KG1 (cell line): ENCODE data around the gene NR2F1-AS1.
"Not testable (repeated sequence)": the region's sequence is repeated elsewhere in the genome, so short reads cannot be mapped to it uniquely, and the experiment has no call there.

Source experiments
- DNase-seq: peaks from one replicate; lab custom pipeline; 2025; lab: John Stamatoyannopoulos, UW

NR2F1-AS1 gene

DNA sequence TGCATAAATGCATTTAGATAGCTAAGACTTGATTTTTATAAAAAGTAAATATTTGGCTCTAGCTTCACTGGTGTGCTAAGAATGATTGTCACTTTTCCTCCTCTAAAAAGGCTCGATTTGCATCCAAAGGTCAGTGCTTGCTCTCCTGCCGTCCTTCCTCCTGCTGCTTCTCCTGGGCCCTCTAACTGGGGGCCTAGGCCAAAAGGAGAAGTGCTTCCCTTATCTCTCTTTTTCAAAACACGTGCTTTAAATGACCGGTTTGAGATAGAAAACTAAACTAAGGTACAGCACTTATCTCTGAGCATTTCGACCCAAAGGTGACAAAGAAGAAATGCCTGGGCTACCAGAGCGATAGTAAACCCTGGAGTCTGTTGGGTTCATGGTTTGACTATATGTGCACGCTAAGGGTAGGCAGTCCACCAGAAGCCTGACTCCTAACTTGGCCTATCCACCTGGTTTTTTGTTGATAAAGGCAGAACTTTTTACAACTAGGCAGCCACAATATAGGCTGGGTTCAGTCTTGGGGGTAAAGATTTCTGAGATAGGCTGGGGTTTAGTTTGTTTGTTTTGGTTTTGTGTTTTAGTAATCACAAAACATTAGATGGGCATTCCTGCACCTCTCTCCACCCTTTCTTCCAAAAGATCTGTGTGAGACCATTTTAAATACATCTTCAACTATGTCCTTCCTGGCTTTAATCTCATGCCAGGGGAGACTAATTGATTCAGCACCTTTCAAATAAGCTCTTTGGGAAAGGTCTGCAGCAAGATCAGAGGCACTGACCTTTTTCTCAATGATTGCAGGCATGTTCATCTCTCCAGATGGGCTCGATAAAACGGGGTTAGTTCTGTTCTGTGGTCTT is 3.8 kb downstream of the NR2F1-AS1 start:
- DNase-seq, result no peak

DNA sequence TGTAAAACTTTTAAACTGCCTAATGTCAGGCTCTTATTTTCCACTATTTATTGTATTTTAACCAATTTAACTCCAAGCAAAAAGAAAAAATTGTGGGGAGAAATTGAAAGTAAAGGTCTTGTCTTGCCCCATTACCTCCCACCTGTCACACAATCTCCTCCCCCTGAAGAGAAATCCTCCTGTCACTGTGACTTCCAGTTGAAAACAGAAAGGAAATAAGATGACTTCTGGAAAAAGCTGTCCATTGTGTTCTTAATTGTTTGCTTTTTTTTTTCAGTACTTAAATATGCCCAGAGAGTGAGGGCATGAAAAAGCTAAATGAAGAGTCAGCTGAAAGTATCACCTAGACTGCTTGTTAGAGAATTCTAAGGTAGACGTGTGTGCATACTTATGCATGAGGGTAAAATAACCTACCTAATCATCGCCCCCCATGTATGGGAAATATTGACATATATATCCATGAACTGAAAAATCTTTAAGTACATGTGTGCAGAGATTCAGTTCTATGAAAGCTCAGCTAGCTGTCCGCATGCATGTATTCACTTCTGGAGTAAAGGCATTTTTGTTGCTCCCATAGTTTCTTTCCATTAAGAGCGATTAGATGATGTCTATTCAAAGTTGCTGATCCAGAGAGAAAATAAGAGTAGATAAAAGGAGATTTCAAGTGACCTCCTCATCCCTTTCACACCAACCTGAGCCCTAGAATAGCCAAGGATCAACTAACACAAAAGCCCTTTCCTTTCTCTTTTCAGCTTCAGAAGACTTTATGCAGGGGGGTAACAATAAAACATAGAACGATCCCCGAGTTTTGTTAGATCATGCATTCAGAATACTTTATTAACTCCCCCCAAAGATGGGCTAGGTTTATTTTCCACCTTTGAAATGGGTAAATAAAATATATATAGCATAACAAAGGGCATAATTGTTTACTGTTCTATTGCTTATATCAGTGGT is 5.3 kb downstream of the NR2F1-AS1 start:
- DNase-seq, result no peak

DNA sequence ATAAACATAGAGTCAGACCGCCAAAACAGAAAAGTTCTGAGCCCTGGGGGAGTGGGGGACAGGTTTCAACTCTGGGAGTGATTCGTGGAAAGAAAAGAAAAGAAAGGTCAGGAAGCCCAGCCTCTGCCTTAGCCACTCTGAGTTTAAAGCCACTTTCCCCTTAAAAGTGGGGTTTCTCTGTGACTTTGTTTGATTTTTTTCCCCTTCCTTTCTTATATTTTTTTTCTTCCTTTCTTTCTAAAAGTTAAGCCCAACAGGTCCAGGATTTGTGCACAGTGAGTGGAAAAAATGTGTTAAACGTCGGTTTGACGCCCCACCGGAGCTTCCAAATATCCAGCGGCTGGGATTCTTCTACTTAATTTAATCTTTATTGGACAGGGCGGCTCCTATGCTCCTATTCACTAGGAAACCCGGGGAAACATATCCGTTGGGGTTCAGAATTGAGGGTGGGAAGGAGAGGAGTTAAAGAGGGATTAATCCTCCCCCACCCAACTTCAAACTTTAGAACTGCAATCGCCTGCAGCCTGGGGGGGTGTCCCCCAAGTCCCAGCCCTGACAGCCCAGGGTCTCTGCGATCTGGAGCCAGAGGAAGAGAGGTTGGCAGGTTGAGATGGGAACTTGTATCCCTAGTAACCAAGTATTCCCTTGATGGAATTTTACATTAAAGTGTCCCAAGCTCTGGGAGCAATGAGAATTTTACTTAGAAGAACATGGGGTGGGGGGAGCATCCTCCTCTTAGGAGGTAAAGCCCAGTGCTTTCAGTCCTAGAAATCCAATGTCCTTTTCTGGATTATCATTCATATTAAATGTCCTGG is 6.3 kb downstream of the NR2F1-AS1 start:
- no peak for DNase-seq

DNA sequence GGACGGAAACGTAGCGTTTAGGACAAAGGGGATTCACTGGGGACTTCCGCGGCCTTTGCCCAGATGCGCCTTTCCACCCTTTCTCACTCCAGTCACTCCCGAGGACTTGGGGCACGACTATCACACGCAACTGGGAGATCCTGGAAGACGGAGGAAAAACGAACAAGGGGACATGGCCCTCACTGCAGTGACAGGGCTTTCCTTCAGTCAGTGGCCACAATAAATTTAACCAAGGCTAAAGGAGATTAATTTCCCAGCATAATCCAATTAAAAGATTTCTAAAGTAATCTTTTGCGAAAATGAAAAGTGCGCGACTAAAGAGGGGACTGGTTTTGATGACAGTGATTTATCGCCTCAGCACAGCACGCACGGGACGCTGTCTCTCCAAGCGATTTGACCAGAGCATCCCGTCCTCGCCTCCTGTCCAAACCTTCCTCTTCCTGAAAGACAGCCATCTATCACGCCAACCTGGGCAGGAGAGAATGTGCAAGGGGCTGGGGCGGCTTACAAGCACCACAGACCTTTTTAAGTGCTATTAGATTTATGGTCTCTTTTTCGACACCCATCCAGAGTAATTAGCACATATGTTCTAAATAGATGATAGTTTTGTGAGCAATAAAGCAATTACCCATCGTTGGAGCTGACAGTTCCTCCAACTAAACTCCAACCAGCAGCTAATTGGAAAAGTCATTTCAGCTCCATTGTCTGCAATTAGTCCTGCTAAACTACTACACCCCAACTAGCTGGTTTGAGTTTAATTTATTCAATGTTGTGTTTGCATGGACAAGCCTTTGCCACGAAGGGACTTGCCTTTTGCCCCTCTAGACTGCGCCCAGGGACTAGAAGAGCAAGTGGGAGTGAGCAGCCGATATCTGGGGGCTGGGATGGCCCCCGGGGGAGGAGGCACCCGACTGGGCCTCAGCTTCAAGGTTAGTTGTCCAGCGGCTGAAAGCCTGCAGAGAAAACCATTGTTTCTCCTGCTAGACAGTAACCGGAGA is 7.4 kb downstream of the NR2F1-AS1 start:
- no peak for DNase-seq

DNA sequence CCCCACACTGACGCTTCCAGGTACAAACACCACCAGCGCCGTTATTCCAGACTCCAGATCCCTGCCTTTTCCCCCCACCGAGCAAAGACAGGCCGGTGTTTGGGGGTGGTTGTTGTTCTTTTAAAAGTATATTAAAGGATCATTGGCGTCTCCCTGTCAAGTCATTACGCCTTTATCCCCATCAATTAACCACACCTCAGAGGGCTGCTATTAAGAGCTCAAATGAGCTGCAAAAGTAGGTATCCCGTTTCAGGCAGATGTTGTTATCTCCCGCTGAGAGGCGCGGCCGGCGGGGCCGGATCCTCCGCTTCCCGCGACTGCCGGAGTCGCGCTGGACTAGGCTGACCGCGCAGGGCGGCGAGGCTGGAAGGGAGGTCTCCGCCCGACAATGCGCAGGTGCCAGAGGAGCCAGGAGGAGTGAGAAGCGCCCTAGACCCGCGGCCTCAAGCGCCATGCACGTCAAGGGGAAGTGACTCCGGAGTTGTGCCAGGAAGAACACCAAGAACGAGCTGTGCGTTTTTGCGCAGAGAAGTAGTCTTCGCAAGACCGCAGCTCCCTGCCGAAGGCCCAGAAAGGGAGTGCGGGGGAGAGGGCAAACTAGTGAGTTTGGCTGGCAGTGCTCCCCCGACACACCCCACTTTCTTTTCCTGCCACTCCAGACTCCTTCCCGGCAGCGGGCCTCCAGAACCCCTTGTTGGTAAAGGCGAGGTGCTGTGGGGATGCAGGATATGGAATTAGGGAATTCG is 8.2 kb downstream of the NR2F1-AS1 start:
- no peak for DNase-seq

DNA sequence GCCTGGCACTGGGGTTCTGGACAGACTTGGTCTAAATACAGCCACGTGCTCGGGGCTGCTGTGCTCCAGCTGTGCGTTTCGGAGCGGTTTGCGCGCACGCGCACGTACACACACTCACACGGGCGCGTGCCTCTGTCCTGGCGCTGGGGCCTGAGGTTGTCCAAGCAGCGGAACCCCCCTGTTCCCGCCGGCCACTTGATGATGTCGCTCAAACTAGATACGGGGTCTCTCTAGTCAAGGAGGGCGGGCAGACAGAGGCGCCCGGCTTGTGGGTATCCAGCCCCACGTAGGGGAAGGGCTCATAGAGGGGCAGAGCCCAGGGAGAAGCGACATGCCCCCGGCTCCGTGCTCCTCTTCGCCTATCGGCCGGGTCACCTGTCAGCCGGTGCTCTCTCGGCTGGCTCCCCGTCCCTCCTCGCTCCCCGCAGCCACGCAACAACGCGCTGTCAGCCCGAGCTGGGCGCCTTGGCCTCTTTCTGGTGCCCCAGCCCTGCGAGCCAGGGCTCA is 8.9 kb downstream of the NR2F1-AS1 start:
- no peak for DNase-seq

DNA sequence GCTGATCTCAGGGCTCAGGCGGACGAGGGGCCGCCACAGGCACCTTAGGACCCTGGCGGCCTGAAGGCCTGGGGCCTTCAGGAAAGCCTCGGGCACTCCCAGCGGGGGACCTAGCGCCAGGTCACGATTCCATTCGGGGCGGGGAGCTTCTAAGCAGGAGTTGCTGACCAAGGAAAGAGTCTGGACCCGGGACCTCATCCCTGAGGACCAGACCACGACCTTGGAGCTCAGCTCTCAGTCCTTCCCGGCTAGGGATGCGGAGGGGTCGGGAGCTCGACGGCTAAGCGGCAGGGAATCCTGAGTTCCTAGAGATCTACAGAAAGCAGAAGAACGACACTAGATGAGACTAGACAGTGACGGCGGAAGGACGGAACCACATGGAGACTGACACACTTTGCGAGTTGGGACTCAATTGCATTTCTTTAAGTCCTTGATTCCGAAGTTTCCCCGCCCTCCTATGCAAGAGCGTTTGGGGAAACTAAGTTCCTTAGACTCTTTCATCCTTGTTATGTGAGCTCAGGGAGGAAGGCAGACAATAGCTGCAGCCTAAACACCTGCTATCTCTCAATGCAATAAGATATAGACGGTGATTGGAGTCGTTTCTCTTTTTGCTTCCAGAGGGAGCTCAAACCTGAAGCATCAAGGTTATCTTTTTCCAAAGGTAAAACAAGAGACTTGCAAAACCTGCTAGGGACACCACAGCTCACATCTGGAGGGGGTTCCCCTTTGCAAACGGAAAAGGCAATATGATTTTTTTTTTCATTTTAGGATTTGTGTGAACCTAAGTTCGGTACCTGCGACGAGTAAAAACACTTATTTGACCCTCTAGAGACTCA is 9.7 kb downstream of the NR2F1-AS1 start:
- no peak for DNase-seq

DNA sequence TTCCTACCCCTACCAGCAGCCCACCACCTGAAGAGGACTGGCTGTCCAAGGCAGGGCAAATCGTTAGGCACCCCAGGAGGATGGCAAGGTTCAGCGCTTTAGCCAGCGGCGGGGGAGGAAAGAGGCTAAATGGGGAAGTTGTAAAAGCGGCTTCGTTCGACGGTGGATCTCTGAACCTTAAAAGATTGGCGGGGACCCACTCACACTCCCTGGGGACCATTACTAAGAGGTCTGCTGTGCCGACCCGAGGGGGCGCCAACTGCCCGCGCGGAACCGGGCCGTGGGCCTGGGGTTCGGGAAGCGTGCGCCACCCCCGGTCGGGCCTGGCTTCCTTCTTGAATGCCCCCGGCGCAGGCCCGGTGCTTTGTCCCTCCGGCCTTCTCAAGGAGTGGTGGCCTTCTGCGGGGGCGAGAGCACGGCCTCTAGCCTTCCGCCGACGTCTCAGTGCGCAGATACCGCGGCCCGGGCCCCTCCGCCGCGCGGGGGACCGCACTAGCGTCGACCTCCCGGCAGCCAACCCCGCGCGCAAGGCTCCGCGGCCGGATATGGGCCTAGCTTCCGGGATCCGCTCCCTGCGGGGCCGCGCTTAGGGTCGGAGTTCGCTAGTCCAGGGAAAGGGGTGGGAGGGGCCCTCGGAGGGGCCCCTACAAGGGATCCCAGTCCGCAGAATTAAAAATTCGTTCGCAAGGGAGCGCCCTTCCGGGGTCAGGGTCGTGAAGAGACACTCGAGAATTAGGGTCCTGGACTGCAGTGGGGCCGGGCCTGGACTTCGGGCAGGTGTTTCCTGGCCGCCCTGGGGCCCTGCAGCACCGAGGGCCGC is 10.5 kb downstream of the NR2F1-AS1 start:
- DNase-seq, result no peak

DNA sequence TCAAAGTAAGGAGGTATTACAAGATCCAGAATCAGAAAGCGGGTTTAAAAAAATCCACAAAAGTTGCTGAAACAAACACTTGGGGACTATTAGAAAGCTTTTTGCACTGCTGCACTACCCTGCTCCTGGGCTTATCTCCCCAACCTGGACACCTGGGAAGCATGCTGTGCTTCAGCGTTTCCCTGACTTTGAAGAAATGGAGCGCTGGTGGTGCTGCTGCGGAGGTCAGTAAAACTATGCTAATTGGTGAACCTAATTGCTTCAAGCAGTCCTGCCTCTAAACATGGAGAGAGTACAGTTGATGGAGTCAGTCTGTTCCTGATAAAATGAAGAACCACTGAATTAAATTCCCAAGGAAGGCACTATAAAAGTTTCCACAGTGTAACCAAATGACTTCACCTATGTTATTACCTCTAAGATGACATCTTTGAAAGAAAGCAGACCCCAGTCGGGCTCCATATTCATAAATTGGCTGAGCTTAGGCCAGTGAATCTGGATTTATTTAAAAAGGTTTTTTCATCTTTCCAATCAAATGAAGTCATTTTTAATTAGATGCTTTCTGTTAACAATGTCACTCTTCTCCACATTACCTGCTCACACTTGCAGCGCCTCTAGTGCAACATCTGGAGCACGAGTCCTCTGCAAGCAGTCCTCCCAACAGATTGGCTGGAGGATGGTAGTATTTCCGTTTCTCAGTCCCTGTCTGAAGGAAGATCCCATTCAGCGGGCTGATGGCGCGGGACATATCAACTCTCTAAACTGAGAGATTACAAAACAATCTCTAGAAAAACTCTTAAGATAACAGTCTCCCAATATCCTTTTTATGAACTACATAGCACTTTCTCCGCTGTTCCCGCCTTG is 11.5 kb downstream of the NR2F1-AS1 start:
- DNase-seq, result no peak

DNA sequence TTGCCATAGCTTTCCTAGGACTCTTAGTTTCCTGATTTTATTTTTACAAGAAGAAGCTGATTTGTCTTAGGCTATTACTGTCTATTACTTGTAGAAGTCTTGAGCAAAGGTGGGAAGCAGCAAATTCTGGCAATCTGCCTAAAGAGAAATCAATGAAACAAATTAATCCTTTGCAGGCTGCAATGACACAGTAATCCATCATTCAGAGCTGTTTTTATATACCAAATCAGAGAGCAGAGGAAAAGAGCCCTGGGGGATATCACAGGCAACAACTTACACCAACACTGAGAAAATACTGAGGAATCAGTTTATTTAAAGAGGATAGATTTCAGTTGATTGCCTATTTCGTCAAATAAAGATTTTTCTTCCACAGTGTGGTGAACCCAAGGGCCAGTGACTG is 13.6 kb downstream of the NR2F1-AS1 start:
- no peak for DNase-seq

DNA sequence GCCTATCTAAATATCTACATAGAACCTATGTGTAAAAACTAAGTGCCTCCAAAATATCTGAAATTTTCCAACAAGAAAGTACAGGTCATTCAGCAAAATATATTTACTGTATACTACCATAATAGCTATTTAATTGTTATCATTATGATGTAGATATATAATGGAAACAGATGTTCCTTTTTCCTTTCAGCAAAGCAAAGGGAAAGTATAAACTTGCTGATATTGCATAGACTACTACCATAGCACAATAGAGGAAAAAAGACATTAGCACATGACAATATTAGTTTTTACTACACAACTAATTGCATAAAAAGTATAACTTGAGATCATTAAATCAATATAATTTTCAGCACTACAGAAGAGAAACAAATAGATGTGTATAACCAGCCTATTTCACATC is 14.9 kb downstream of the NR2F1-AS1 start:
- DNase-seq, result no peak

DNA sequence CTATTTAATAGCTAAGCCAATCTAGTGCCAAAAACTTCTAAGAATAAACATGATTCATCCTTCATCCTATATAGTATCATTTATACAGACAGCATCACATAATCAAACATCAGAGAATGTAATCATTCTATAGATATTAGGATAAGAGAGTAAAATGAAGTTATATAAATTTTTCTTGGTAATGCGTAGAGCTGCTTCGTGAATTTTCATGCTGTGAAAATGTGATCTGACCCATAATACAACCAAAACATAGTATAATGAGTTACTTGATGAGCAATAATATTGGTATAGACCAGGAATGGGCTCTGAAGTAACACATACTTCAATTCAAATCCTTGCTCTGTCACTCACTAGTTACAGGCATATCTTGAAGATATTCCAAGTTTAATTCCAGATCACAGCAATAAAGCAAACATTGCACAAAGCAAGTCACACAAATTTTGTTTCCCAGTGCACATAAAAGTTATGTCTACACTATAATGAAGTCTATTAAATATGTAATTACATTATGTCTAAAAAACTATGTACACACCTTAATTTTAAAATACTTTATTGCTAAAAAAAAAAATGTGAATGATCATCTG is 23.9 kb downstream of the NR2F1-AS1 start:
- no peak for DNase-seq

DNA sequence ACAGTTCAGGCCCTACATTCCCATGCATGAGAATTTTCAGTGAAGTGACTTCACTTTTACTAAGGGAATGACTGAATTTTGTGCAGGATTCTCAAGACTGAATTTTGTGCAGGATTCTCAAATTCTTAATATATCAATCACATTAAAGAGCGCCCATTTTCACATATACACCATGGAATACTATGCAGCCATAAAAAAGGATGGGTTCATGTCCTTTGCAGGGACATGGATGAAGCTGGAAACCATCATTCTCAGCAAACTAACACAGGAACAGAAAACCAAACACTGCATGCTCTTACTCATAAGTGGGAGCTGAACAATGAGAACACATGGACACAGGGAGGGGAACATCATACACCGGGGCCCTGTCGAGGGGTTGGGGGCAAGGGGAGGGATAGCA is 31.4 kb downstream of the NR2F1-AS1 start:
- DNase-seq, result not testable (repeated sequence)

DNA sequence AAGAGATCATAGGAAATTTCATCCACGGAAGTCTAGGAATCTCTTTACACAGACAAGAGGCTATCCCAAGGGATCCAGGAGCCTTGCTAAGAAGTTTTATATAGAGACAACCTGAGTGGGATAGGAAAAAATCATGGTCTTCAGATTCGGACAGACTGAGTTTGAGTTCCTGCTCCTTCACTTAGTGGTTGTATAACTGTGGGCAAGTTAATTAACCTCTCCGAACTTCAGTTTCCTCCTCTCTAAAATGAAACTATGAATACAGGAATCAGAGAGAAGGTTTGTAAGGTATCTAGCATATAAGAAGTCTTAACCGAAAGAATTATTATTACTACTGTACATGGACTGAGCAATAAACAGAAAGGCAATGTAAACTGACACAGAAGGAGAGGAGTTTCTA is 35.1 kb downstream of the NR2F1-AS1 start:
- no peak for DNase-seq

DNA sequence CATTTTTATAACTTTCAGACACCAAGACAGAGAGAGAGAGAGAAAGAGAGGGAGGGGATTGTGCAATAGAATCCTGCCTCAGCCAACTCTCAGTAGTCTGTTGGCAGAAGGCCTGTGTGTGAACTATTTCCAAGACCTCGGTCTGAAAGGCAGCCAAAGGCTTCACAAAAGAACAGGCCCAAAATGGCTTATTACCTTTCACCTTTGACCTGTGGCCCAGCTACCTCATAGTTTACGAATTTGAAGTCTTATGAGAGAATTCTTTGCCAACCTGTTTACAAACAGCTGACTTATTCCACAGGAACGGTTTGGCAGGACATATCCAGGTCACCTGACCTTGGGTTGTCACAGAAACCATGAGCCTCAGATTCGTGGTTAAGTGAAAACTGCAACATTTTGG is 48.6 kb downstream of the NR2F1-AS1 start:
- DNase-seq, result no peak

DNA sequence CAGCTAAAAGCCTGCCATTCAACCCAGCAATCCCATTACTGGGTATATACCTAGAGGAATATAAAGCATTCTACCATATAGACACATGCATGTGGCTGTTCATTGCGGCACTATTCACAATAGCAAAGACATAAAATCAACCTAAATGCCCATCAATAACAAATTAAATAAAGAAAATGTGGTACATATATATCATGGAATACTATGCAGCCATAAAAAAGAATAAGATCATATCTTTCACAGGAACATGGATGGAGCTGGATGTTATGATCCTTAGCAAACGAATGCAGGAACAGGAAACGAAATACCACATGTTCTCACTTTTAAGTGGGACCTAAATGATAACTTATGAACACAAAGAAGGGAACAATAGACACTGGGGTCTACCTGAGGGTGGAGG is 59.2 kb downstream of the NR2F1-AS1 start:
- not testable (repeated sequence) for DNase-seq

DNA sequence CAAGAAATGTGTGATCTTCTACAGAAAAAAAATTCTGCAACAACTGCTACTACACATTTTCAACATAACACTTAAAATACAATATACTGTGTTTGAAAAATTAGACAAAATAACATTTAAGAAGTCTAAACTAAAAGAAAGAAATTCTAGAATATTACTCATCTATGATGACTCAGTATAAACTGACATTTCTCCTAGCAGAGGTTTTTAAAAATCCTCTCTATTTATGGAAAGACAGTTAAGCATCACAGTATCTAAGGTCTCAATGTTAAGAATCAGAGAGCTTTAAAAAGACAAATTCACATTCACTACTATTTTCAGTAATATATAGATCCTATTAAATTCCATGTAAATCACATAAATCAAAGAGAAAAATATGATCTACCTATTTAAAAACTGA is 61.3 kb downstream of the NR2F1-AS1 start:
- DNase-seq, result no peak
